ENCODE measurements around the gene CCNL1.

GRCh38 chr3:157127831-157128767, 31.8 kb downstream of the CCNL1 start:
- TF ChIP-seq POLR2A (IDR thresholded peaks at IDR 0.05) (no peak), CTCF (IDR thresholded peaks at IDR 0.05) (no peak), POLR2AphosphoS5 (IDR thresholded peaks at IDR 0.05) (peak; percentile 36)
